ENCODE results near the gene RBM28. TPM values are rescaled to one million over a fixed set of nuclear protein-coding genes. Genes with fewer than 3 reads are reported as not detected.

Gene RBM28
- polyA plus RNA-seq, 1 donor (not counting 4 experiments of a cell fraction or from before 2014, with no cell fraction given): 36.4 TPM

- FAIRE-seq: no peak
These were observed 20.6 kb upstream of the RBM28 start for GRCh38 chr7:128364166-128364870.

GRCh38 chr7:128363261-128363721, 19.6 kb upstream of the RBM28 start:
- Histone ChIP-seq H3K27me3 (ENCODE audit: control insufficient read depth, extremely low read depth, insufficient read depth, low read length) (no peaks in the 10 kb centered on the region), H3K79me2 (ENCODE audit: control insufficient read depth, insufficient read depth, low read length) (no peaks in the 10 kb centered on the region), H2AFZ (ENCODE audit: control insufficient read depth, low read length) (no peak overlapping the region), H3K36me3 (ENCODE audit: control insufficient read depth in 2 of 2, extremely low read depth in 1 of 2, insufficient read depth in 2 of 2, low read length in 2 of 2) (no peaks in the 10 kb centered on the region), H3K4me3 (ENCODE audit: control insufficient read depth in 2 of 3, extremely low read depth in 1 of 3, insufficient read depth in 2 of 3, low read depth in 1 of 3, low read length in 3 of 3) (no peak overlapping the region), H3K9ac (ENCODE audit: control insufficient read depth, extremely low read depth, insufficient read depth, low read length) (no peak overlapping the region), H3K4me2 (ENCODE audit: control insufficient read depth, extremely low read depth, insufficient read depth, low read depth, low read length) (no peak overlapping the region), H3K4me1 (ENCODE audit: control insufficient read depth, extremely low read depth, insufficient read depth, low read length) (peaks cover 33% of the 10 kb centered on the region), H3K27ac (ENCODE audit: control insufficient read depth, insufficient read depth, low read length) (no peak overlapping the region), H4K20me1 (ENCODE audit: control insufficient read depth, extremely low read depth, insufficient read depth, low read length) (no peaks in the 10 kb centered on the region), H3K9me1 (ENCODE audit: control insufficient read depth, extremely low read depth, insufficient read depth, low read length) (no peaks in the 10 kb centered on the region), H3K9me3 (ENCODE audit: control insufficient read depth, low read depth, low read length) (no peaks in the 10 kb centered on the region)
- TF ChIP-seq EZH2 (IDR thresholded peaks at IDR 0.05; ENCODE audit: low read length): no peak
- DNase-seq (ENCODE audit: low read depth, low spot score): no peak
- FAIRE-seq: no peak
- dilution Hi-C loops (cut with MboI; ENCODE audit: extremely low pct_ligation_motif_present, low sequenced_read_pairs): no loop called here

More at GRCh38 chr7:128364166-128364870, 20.6 kb upstream of the RBM28 start:
- TF ChIP-seq EZH2 (IDR thresholded peaks at IDR 0.05; ENCODE audit: low read length) (no peak), CTCF (optimal IDR thresholded peaks at IDR 0.05 in 1 of 3, IDR thresholded peaks at IDR 0.05 in 1 of 3, conservative IDR thresholded peaks at IDR 0.05 in 1 of 3; ENCODE audit: extremely low read depth in 1 of 3, insufficient read depth in 2 of 3, low read length in 3 of 3) (no peak)
- Histone ChIP-seq H3K4me2 (ENCODE audit: control insufficient read depth, extremely low read depth, insufficient read depth, low read depth, low read length) (no peak overlapping the region), H3K27me3 (ENCODE audit: control insufficient read depth, extremely low read depth, insufficient read depth, low read length) (no peaks in the 10 kb centered on the region), H3K4me3 (ENCODE audit: control insufficient read depth in 2 of 3, extremely low read depth in 1 of 3, insufficient read depth in 2 of 3, low read depth in 1 of 3, low read length in 3 of 3) (no peak overlapping the region), H3K79me2 (ENCODE audit: control insufficient read depth, insufficient read depth, low read length) (no peaks in the 10 kb centered on the region), H3K27ac (ENCODE audit: control insufficient read depth, insufficient read depth, low read length) (no peak overlapping the region), H2AFZ (ENCODE audit: control insufficient read depth, low read length) (no peak overlapping the region), H3K9me1 (ENCODE audit: control insufficient read depth, extremely low read depth, insufficient read depth, low read length) (no peaks in the 10 kb centered on the region), H3K36me3 (ENCODE audit: control insufficient read depth in 2 of 2, extremely low read depth in 1 of 2, insufficient read depth in 2 of 2, low read length in 2 of 2) (no peaks in the 10 kb centered on the region), H4K20me1 (ENCODE audit: control insufficient read depth, extremely low read depth, insufficient read depth, low read length) (no peaks in the 10 kb centered on the region), H3K9ac (ENCODE audit: control insufficient read depth, extremely low read depth, insufficient read depth, low read length) (no peak overlapping the region), H3K9me3 (ENCODE audit: control insufficient read depth, low read depth, low read length) (no peaks in the 10 kb centered on the region), H3K4me1 (ENCODE audit: control insufficient read depth, extremely low read depth, insufficient read depth, low read length) (peaks cover 33% of the 10 kb centered on the region)
- dilution Hi-C loops (cut with MboI; ENCODE audit: extremely low pct_ligation_motif_present, low sequenced_read_pairs): no loop called here
- no peak for DNase-seq (ENCODE audit: low read depth, low spot score)

Data from keratinocyte (primary cell).